Measurements from ENCODE around the gene ZNF26.
"Not testable (repeated sequence)": the region's sequence is repeated elsewhere in the genome, so short reads cannot be mapped to it uniquely, and the experiment has no call there.

ZNF26 gene, protein sequence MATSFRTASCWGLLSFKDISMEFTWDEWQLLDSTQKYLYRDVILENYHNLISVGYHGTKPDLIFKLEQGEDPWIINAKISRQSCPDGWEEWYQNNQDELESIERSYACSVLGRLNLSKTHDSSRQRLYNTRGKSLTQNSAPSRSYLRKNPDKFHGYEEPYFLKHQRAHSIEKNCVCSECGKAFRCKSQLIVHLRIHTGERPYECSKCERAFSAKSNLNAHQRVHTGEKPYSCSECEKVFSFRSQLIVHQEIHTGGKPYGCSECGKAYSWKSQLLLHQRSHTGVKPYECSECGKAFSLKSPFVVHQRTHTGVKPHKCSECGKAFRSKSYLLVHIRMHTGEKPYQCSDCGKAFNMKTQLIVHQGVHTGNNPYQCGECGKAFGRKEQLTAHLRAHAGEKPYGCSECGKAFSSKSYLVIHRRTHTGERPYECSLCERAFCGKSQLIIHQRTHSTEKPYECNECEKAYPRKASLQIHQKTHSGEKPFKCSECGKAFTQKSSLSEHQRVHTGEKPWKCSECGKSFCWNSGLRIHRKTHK

DNA sequence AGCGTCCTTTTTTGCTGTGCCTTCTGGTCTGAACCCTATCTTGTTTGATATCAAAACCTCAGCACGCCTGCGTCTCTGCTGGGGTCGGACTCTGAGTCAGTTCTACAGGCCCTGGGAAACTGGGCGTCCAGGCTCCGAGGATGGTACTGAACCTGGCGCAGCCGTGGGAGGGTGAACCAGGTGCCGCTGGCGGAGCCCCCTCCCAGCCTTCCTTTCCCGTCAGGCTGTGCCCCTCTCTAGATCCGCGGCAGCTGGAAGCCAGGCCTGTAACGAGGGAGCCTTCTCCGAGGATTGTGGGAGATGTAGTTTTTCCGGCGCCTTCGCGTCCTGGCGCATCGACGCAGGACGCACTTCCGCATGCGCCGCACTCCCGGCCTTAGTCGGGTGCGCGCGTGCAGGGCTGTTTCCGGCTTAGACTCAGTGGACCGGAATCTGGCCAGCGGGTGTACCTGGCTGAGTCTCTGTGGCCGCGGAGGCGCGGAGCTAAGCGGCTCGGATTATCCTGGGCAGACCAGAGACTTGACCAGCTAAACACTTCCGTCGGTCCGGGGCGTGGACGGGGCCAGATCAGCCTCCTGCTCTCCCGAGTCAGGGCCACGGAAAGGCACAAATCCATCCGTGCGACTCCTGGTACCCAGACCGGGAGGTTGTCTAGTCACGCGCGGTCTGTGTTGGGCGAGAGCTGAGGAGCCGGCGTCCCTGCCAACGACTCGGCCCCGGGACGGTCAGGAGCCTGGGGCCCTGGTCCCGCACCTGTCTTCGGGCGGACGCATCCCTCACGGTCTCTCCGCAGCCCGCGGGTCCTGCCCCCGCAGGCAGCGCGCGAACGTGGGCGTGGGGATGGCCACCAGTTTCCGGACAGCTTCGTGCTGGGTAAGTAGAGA, at the start of gene ZNF26:
Gene ZNF26, plus strand, starts transcription at position 367 of the 884 bp plus-strand sequence. Its CDS starts 474 bp downstream, at position 841.
- DNase-seq, result peak; percentile 93

- not testable (repeated sequence) for DNase-seq
Observed at GRCh38 chr12:132936921-132937320, 49.2 kb upstream of the ZNF26 start.

- DNase-seq, result no peak
Observed at GRCh38 chr12:132937476-132937875, 48.7 kb upstream of the ZNF26 start.

DNA sequence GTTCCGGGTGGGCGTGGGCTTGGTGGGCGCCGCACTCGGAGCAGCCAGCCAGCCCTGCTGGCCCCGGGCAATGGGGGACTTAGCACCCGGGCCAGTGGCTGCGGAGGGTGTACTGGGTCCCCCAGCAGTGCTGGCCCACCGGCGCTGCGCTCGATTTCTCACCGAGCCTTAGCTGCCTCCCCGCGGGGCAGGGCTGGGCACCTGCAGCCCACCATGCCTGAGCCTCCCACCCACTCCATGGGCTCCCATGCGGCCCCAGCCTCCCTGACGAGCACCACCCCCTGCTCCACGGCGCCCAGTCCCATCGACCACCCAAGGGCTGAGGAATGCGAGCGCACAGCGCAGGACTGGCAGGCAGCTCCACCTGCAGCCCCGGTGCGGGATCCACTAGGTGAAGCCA, 47.4 kb upstream of the ZNF26 start:
- DNase-seq, result not testable (repeated sequence)

DNA sequence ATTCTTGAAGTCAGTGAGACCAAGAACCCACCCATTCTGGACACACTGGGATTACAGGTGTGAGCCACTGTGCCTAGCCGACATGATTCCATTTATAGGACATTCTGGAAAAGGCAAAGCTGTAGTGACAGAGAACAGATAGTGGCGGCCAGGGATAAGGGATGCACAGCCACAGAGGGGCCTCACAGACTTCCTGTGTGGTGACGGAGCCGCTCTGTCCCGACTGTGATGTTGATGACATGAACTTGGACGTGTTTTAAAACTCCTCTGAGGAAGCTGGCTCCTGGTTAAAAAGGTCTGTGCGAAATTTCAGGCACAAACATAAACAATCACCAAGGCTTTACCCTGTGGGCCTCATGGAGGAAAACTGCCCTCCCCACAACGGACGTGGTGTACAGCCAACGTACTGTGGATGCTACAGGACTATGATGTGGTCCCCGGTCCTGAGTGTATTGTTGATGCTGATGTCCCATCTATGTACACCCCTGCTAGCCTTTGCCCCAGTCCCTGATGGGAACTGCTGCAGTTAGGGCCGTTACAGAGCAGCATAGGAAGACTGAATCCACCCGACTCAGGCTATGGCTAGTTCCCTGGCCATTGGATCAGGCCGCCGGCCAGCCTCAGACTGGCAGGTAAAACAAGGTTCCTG, 46.0 kb upstream of the ZNF26 start:
- DNase-seq, result no peak

DNA sequence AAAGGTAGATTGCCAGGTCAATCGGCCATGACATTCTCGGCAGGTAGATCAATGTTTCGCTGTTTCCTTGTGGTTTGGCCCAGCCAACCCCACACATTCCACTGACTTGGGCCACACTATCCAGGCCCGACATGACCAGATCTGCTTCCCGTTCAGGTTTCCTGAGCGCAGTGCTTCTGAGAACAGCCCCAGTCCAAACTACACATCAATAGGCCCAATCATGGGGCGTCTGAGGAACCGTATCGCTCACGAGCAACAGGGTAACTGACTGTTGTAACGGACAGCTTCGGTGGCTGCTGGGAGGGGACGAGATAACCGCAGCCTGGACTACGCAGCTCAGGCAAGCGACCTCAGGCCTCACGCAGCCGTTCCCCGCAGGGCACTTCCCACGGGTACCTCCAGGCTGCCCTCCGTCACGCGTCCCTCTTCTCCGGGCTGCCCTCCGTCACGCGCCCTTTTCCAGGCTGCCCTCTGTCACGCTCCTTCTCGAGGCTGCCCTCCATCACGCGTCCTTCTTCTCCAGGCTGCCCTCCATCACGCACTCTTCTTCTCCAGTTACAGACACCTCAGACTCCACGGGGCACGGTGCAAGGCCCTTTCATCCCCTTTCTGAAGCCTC, 44.7 kb upstream of the ZNF26 start:
- no peak for DNase-seq

- no peak for DNase-seq
Observed at GRCh38 chr12:132942611-132943010, 43.6 kb upstream of the ZNF26 start.

- no peak for DNase-seq
Observed at GRCh38 chr12:132945806-132946205, 40.4 kb upstream of the ZNF26 start.

DNA sequence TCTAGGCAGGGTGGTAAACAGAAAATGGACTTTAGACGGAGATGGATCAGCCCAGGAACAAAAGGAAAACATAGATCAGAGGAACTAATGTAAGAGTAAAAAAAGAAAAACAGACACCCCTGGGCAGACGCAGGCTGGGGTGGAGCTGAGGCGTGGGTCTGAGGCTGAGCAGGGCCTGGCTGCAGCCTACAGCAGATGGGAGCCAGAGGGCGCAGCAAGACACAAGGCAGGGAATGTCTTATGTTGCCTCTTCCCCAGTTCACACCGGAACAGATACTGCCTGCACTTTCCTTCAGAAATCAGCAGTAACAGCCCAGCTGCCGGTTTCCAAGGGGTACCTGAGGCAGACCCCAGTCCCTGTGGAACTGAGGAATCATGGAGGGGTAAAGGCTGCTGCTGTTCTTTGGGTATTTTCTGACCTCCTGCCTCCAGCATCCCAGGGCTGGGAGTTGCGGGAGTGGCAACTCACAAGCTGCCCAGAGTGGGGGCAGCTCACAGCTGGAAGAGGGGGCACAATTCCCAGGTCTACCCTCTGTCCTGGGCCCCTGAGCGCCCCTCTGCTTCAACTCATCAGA, 39.8 kb upstream of the ZNF26 start:
- no peak for DNase-seq

GRCh38 chr12:132948146-132949066, 37.8 kb upstream of the ZNF26 start:
- DNase-seq, result no peak

- no peak for DNase-seq
Observed at GRCh38 chr12:132949936-132950837, 36.0 kb upstream of the ZNF26 start.

GRCh38 chr12:132950844-132951535, 35.2 kb upstream of the ZNF26 start:
- DNase-seq, result no peak

DNA sequence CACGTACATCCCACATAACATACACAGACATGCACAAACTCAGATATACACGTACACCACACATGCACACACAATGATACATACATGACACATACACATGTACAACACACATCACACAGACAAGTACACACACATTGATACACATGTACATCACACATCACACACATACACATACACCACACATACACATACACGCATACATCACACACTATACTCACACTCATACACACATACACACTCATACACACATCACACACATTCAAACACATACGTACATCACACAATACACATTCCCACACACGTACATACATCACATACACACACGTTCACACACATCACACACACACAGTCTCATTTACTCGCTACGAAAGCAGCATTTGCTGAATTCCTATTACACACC, 34.5 kb upstream of the ZNF26 start:
- no peak for DNase-seq

- DNase-seq, result no peak
Observed at GRCh38 chr12:132952371-132953162, 33.6 kb upstream of the ZNF26 start.

GRCh38 chr12:132953163-132953425, 33.1 kb upstream of the ZNF26 start:
- no peak for DNase-seq

DNA sequence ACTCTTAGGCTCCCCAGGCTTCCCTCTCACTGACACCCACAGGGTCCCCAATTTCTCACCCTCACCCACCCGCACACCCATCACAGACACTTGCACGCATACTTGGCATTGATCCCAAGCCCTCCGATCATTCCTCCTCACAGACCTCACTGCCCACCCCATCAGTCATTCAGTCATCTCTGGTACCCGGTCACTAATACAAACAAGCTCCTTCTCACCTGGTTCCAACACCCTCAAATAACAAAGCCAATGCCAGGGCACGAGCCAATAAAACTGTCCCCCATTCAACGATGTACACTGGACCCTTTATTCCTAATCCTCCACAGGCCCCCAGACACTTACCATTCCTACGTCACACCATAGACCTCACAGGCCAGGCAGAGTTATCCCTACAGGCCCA, 32.4 kb upstream of the ZNF26 start:
- no peak for DNase-seq

DNA sequence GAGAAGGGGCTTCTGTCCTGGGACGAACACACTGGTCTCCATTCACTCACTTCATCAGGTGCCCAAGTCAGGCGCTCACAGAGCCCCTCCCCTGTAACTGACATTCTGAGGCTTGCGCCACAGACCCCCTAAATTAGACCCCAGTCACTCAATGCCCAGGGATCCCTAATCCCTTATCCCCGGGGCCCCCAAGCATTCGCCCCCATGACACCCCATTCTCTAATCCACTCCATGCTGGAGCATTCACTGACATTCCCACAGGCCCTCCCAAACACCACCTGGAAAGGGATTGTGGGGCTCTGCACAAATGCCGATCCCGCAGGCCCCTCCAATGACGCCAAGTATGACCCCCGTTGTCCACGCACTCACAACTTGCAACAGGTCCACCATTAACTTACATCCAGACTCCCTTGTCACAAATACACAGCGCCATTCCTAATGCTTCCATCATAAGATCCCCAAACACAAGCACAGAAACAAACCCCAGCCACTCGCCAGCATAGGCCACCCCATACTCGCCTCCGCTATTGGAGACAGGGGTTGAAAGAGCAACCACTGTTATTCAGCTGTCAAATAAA, 31.6 kb upstream of the ZNF26 start:
- no peak for DNase-seq

All from NCI-H510A treated with DMSO at 0.1 percent for 48 hours (cell line).